Measurements from ENCODE around the gene MYO16.

Gene MYO16

GRCh38 chr13:109152941-109153340 lies 523.5 kb downstream of the MYO16 start:
- no peak overlapping the region for H3K27ac ChIP-seq
- TF ChIP-seq ZFX (IDR thresholded peaks at IDR 0.05) (no peak), CTCF (conservative IDR thresholded peaks at IDR 0.05) (no peak)

- TF ChIP-seq CTCF (conservative IDR thresholded peaks at IDR 0.05) (no peak), ZFX (IDR thresholded peaks at IDR 0.05) (no peak)
- no peak overlapping the region for H3K27ac ChIP-seq
Observed at GRCh38 chr13:109154146-109154545, 524.7 kb downstream of the MYO16 start.

- no peak for TF ChIP-seq CTCF (conservative IDR thresholded peaks at IDR 0.05)
- TF ChIP-seq ZFX (IDR thresholded peaks at IDR 0.05): no peak
- H3K27ac ChIP-seq: no peak overlapping the region
Observed at GRCh38 chr13:109154546-109154945, 525.1 kb downstream of the MYO16 start.

- TF ChIP-seq ZFX (IDR thresholded peaks at IDR 0.05) (no peak), CTCF (conservative IDR thresholded peaks at IDR 0.05) (no peak)
- no peak overlapping the region for H3K27ac ChIP-seq
Observed at GRCh38 chr13:109154966-109155761, 525.8 kb downstream of the MYO16 start.

GRCh38 chr13:109156181-109156935 lies 526.9 kb downstream of the MYO16 start:
- H3K27ac ChIP-seq: no peak overlapping the region
- no peak for TF ChIP-seq ZFX (IDR thresholded peaks at IDR 0.05)
- no peak for TF ChIP-seq CTCF (conservative IDR thresholded peaks at IDR 0.05)

GRCh38 chr13:109157275-109157674 lies 527.9 kb downstream of the MYO16 start:
- no peak overlapping the region for H3K27ac ChIP-seq
- TF ChIP-seq ZFX (IDR thresholded peaks at IDR 0.05) (no peak), CTCF (conservative IDR thresholded peaks at IDR 0.05) (no peak)

- TF ChIP-seq CTCF (conservative IDR thresholded peaks at IDR 0.05) (no peak), ZFX (IDR thresholded peaks at IDR 0.05) (no peak)
- H3K27ac ChIP-seq: no peak overlapping the region
Observed at GRCh38 chr13:109158383-109158782, 529.0 kb downstream of the MYO16 start.

Measured in C4-2B (cell line).